ENCODE measurements around the gene SNX3. TPM values are rescaled to one million over a fixed set of nuclear protein-coding genes. Genes with fewer than 3 reads are reported as not detected.

SNX3 gene
- total and polyA plus RNA-seq, 7 donors = 165 to 348 (median 204) TPM

GRCh38 chr6:108268845-108269244 lies 8.0 kb upstream of the SNX3 start:
- Histone ChIP-seq H3K27ac (no peak overlapping the region), H3K27me3 (ENCODE audit: insufficient read depth in 3 of 3, low read length in 2 of 3) (no peaks in the 10 kb centered on the region), H3K4me3 (no peak overlapping the region), H3K36me3 (ENCODE audit: insufficient read depth in 1 of 2, low read depth in 1 of 2) (no peaks in the 10 kb centered on the region), H3K9me3 (no peaks in the 10 kb centered on the region), H3K4me1 (no peaks in the 10 kb centered on the region)
- ATAC-seq = no peak
- DNase-seq = no peak
- 80 to 97% (median 95%) methylated on average over 3 of the region's 3 CpGs for WGBS, 3 donors
- intact Hi-C loops (cut with DNase I) = no loop called here
- TF ChIP-seq CTCF (IDR thresholded peaks at IDR 0.05) = no peak

GRCh38 chr6:108263371-108263770 lies 2.5 kb upstream of the SNX3 start:
- WGBS, 3 donors = 80 to 87% (median 83%) methylated on average over 2 of the region's 2 CpGs
- intact Hi-C loops (cut with DNase I) = no loop called here
- TF ChIP-seq CTCF (IDR thresholded peaks at IDR 0.05) = no peak

GRCh38 chr6:108260126-108260808 lies 573 bp downstream of the SNX3 start:
- Histone ChIP-seq H3K9me3 (no peaks in the 10 kb centered on the region), H3K36me3 (ENCODE audit: insufficient read depth in 1 of 2, low read depth in 1 of 2) (no peaks in the 10 kb centered on the region), H3K4me1 (peaks cover 13% of the 10 kb centered on the region), H3K27ac (peak overlapping the region; percentile 97), H3K27me3 (ENCODE audit: insufficient read depth in 3 of 3, low read length in 2 of 3) (no peaks in the 10 kb centered on the region), H3K4me3 (peak overlapping the region; percentile 97)
- intact Hi-C loops (cut with DNase I) = loop anchor here (2.0 kb wide), 1 partner anchor 35 kb away; the partner anchor contains the start of gene AFG1L (in 2 of the 2)
- TF ChIP-seq CTCF (IDR thresholded peaks at IDR 0.05) = no peak
- 0 to 1% (median 0%) methylated on average over 29 of the region's 29 CpGs for WGBS, 3 donors
- DNase-seq (no peak), ATAC-seq (peak; percentile 11 to 29 (median 25))

More at GRCh38 chr6:108263371-108263770, 2.5 kb upstream of the SNX3 start:
- no peaks in the 10 kb centered on the region for H3K9me3 ChIP-seq
- H3K36me3 ChIP-seq (ENCODE audit: insufficient read depth in 1 of 2, low read depth in 1 of 2) = no peaks in the 10 kb centered on the region
- H3K4me1 ChIP-seq = no peaks in the 10 kb centered on the region
- no peak overlapping the region for H3K27ac ChIP-seq
- H3K27me3 ChIP-seq (ENCODE audit: insufficient read depth in 3 of 3, low read length in 2 of 3) = no peaks in the 10 kb centered on the region
- DNase-seq = no peak
- H3K4me3 ChIP-seq = no peak overlapping the region
- no peak for ATAC-seq

GRCh38 chr6:108254433-108255410 lies 6.1 kb downstream of the SNX3 start:
- no peak overlapping the region for H3K4me3 ChIP-seq
- peaks cover 39% of the 10 kb centered on the region for H3K4me1 ChIP-seq
- DNase-seq = no peak
- TF ChIP-seq CTCF (IDR thresholded peaks at IDR 0.05) = no peak
- 89 to 94% (median 89%) methylated on average over 4 of the region's 4 CpGs for WGBS, 3 donors
- H3K27ac ChIP-seq = no peak overlapping the region
- H3K36me3 ChIP-seq (ENCODE audit: insufficient read depth in 1 of 2, low read depth in 1 of 2) = peaks cover 2 to 3% of the 10 kb centered on the region in 2 donors
- ATAC-seq = peak in 2 of 4 donors; percentile 43 to 53
- H3K9me3 ChIP-seq = no peaks in the 10 kb centered on the region
- intact Hi-C loops (cut with DNase I) = loop anchor here (10.0 kb wide), 1 partner anchor 240 kb away; no protein-coding TSS in a partner anchor
- H3K27me3 ChIP-seq (ENCODE audit: insufficient read depth in 3 of 3, low read length in 2 of 3) = no peaks in the 10 kb centered on the region

Data from psoas muscle (tissue), 8 donors.